ENCODE data around the gene CCDC28B. TPM values are rescaled to one million over a fixed set of nuclear protein-coding genes. Genes with fewer than 3 reads are reported as not detected.

The CCDC28B gene
- total RNA-seq, 2 donors from 2014 or later = 20.8 to 24.9 TPM

DNA sequence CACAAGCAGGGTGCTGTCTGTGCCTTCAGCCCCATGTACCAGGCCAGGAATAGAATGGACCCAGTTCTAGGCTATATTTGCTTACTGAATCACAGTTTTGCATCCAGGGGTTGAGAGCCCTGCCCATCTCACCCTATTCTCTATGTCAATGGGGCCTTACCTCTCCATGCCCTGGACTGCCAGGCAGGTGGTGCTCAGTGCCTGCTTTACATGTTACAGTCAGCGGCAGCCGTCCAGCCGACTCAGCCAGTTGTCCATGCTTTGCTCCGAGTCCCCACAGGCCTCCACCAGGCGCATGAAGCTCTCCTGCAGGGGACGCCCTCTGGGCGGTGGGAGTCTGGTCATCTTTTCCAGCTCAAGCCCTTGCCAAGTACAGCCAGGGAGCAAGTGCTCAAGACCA lies 34.4 kb downstream of the CCDC28B start:
- DNase-seq (ENCODE audit: low spot score in 2 of 2) (no peak), ATAC-seq (peak in 1 of 2 donors; percentile 12)
- Mint-ChIP-seq H3K27ac (no peak overlapping the region), H3K9me3 (no peaks in the 10 kb centered on the region), H3K36me3 (no peaks in the 10 kb centered on the region)

DNA sequence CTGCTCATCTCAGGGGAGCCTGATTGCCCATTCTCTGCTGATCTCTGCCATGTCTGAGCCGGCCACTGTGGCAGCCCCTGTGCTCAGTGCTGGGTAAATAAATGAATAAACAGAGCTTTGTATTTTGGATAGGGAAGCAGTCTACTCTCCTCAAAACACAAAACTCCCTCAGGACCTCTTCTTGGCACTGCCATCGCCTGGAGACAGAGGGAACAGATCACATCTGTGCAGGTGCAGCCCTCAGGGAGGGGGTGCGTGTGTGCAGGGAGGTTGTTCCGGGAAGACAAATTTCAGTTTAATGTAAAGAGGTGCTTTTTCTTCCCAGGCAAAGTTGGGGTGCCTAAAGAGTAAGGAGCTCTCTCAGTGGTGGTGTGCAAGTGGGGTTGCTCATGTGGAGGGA lies 38.9 kb downstream of the CCDC28B start:
- no peak for ATAC-seq
- no peak for DNase-seq (ENCODE audit: low spot score in 2 of 2)
- Mint-ChIP-seq H3K27ac (no peak overlapping the region), H3K9me3 (no peaks in the 10 kb centered on the region), H3K36me3 (no peaks in the 10 kb centered on the region)

- ATAC-seq = no peak
- Mint-ChIP-seq H3K27ac (peak overlapping the region; percentile 77 to 93), H3K36me3 (no peaks in the 10 kb centered on the region), H3K9me3 (no peaks in the 10 kb centered on the region)
- no peak for DNase-seq (ENCODE audit: low spot score in 2 of 2)
Observed at GRCh38 chr1:32239790-32240139, 39.4 kb downstream of the CCDC28B start.

GRCh38 chr1:32240140-32240951 lies 40.0 kb downstream of the CCDC28B start:
- no peaks in the 10 kb centered on the region for H3K36me3 Mint-ChIP-seq
- peak; percentile 49 to 63 for DNase-seq (ENCODE audit: low spot score in 2 of 2)
- H3K9me3 Mint-ChIP-seq = no peaks in the 10 kb centered on the region
- peak; percentile 61 to 72 for ATAC-seq
- H3K27ac Mint-ChIP-seq = peak overlapping the region; percentile 77 to 93

GRCh38 chr1:32241001-32241763 lies 40.8 kb downstream of the CCDC28B start:
- Mint-ChIP-seq H3K36me3 (no peaks in the 10 kb centered on the region), H3K27ac (peak overlapping the region in 1 of 2 donors; percentile 77), H3K9me3 (no peaks in the 10 kb centered on the region)
- peak; percentile 69 to 85 for ATAC-seq
- DNase-seq (ENCODE audit: low spot score in 2 of 2) = peak; percentile 47 to 67

- no peak for ATAC-seq
- DNase-seq (ENCODE audit: low spot score in 2 of 2) = no peak
- Mint-ChIP-seq H3K27ac (no peak overlapping the region), H3K36me3 (no peaks in the 10 kb centered on the region), H3K9me3 (no peaks in the 10 kb centered on the region)
Observed at GRCh38 chr1:32242341-32242851, 42.0 kb downstream of the CCDC28B start.

- DNase-seq (ENCODE audit: low spot score in 2 of 2) = no peak
- ATAC-seq = no peak
- Mint-ChIP-seq H3K27ac (peak within 1 kb of the TSS; percentile 80 to 90), H3K9me3 (no peaks in the 10 kb centered on the region), H3K36me3 (peaks cover 12% of the 10 kb centered on the region in 2 donors)
Observed at GRCh38 chr1:32246888-32247273, 46.5 kb downstream of the CCDC28B start, which contains the start of gene FAM167B. Gene FAM167B (plus strand): TSS chr1:32247222. CDS start chr1:32247422, 200 bp downstream.

DNA sequence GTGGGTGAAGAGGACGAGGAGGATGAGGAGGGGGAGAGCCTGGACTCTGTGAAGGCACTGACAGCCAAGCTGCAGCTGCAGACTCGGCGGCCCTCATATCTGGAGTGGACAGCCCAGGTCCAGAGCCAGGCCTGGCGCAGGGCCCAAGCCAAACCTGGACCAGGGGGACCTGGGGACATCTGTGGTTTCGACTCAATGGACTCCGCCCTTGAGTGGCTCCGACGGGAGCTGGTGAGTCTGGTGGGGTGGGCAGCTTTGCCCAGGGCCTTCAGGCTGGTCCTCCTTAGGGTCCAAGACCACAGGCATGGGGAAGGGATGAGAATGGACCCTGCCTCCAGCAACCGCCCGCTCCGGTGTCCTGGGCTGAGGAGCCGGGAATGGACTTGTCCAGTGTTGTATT lies 47.1 kb downstream of the CCDC28B start:
- Mint-ChIP-seq H3K27ac (peak overlapping the region; percentile 80 to 90), H3K36me3 (peaks cover 18% of the 10 kb centered on the region in 2 donors), H3K9me3 (no peaks in the 10 kb centered on the region)
- no peak for DNase-seq (ENCODE audit: low spot score in 2 of 2)
- no peak for ATAC-seq

DNA sequence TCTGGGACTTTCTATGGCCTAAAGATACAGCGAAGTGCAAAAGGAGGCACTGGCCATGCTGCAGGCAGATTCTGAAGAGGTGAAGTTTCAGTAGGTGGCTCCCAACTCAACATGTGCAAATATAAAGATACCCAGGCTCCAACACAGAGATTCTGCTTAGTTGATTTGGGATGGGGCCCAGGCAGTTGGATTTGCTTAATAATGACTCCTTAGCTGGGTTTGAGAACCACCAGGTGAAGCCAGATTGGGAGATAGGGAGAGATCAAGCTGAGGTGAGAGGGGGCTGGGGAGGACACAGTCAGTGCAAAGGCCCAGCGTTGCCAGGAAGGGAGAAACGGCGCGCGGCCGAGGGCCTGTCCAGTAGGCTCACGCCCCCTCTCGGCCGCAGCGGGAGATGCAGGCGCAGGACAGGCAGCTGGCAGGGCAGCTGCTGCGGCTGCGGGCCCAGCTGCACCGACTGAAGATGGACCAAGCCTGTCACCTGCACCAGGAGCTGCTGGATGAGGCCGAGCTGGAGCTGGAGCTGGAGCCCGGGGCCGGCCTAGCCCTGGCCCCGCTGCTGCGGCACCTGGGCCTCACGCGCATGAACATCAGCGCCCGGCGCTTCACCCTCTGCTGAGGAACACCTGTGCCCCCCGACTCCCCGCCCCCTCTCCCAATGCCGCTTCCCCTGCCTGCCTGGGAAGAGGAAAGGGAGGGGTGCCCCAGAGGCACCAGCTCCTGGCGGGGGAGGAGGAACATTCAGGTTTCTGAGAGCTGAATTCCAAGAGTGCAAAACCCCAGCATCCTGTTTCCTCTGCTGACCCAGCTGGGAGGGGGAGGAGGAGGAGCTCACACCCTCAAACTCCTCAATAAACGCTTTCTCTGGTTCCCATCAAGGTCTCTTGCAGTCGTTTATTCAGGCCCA lies 47.8 kb downstream of the CCDC28B start:
- ATAC-seq = peak; percentile 32 to 47
- DNase-seq (ENCODE audit: low spot score in 2 of 2) = peak; percentile 86 to 90
- peak overlapping the region; percentile 80 to 90 for H3K27ac Mint-ChIP-seq
- no peaks in the 10 kb centered on the region for H3K9me3 Mint-ChIP-seq
- H3K36me3 Mint-ChIP-seq = peaks cover 23 to 24% of the 10 kb centered on the region in 2 donors

DNA sequence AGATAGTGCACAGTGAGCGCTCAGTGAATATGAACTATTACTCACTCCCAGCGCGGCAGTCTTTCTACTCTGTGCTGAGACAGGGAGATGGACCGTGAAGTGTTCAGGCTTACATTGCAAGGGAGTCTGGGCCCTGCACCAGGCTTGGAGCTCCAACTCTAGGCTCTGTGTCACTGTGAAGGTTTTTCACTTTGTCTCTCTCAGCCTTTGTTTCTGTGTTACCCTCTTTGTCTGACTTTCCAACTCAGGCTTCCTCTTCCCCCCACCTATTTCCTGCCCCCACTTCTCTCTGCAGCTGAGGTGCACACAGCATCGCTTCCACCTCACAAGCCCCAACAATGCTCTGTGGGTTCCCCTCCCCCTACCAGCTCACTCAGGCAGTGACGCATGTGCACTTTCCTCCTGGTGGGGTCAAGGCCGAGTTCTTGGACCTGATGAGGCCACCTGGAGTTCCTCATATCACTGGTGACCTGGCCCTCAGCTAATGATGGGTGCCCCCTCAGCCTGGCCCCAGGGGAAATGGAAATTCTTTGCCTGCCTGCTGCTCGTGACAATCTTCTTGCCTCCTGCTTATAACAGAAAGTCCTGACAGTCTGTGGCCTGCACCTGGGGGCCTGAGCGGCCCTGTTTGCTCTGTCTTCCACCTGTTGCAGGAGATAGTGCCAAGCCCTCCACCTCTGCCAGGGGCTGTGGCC lies 49.6 kb downstream of the CCDC28B start:
- Mint-ChIP-seq H3K27ac (peak overlapping the region; percentile 98 to 100), H3K36me3 (peaks cover 24 to 31% of the 10 kb centered on the region in 2 donors), H3K9me3 (no peaks in the 10 kb centered on the region)
- DNase-seq (ENCODE audit: low spot score in 2 of 2) (peak; percentile 67 to 84), ATAC-seq (peak; percentile 65 to 71)

DNA sequence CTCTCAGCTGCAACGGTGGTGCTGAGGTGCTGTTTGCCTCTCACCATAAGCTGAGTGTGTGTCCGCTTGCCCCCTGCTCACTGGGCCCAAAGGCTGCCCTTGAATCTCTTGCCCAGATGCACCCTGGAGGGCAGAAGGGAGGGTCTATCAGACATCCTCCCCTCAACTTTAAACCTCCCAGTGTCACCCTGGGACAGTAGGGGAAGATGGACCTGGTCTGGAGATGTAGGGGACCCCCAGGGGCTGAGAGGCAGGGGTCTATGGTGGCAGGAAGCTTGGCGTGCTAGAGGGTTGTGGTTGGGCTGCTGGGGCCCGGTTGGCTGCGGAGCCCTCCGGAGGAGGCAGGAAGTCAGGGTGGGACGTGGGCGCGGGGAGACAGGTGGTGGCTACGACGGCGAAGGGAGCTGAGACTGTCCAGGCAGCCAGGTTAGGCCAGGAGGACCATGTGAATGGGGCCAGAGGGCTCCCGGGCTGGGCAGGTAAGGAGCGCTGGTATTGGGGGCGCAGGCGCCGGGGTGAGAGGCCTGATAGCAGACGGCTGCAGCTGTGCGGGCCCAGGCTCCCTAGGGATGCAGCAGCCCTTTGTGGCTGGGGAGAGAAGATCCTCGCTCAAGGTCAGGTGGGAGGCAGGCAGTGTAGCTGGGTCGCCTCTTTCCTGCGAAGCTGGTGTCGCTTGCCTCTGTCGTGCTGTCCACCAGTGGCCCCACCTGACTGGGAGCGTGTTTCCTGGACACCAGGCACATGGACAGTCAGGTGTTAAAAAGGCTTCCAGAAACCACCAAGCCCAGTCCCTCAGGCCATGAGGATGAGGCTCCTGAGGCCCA lies 50.7 kb downstream of the CCDC28B start, which contains the start of gene LCK:
LCK (plus strand) TSS at position 373 of the 824 bp plus-strand sequence. CDS start 23,065 bp downstream, outside the sequence.
- DNase-seq (ENCODE audit: low spot score in 2 of 2) (peak; percentile 73 to 78), ATAC-seq (peak; percentile 42 to 49)
- Mint-ChIP-seq H3K36me3 (peaks cover 24 to 37% of the 10 kb centered on the region in 2 donors), H3K9me3 (no peaks in the 10 kb centered on the region), H3K27ac (peak within 1 kb of the TSS; percentile 98 to 100)

Other genes starting within 250 kb of the CCDC28B start
- gene KHDRBS1, start 186.7 kb upstream of the CCDC28B start, total RNA-seq = 100 to 1,000 TPM; 159 to 210 TPM
- 10 to 100 TPM; 20.3 to 35.0 TPM for gene TMEM39B, start 127.7 kb upstream of the CCDC28B start, total RNA-seq
- gene KPNA6, start 92.5 kb upstream of the CCDC28B start, total RNA-seq = 100 to 1,000 TPM in 1 of 2 donors, 10 to 100 TPM in 1; 62.0 to 103 TPM
- gene TXLNA, start 20.9 kb upstream of the CCDC28B start, total RNA-seq = 10 to 100 TPM; 71.9 to 81.7 TPM
- 1 to 10 TPM; 4.6 to 7.2 TPM for gene IQCC, start 5.1 kb downstream of the CCDC28B start, total RNA-seq
- under 1 TPM in 1 of 2 donors, not detected in 1; 0.16 TPM for gene DCDC2B, start 8.5 kb downstream of the CCDC28B start, total RNA-seq
- gene TMEM234, start 21.8 kb downstream of the CCDC28B start, total RNA-seq = 10 to 100 TPM in 1 of 2 donors, 1 to 10 TPM in 1; 7.0 to 10.7 TPM
- gene EIF3I, start 21.8 kb downstream of the CCDC28B start, total RNA-seq = 100 to 1,000 TPM; 273 to 295 TPM
- gene FAM167B, start 46.6 kb downstream of the CCDC28B start, total RNA-seq = 1 to 10 TPM in 1 of 2 donors, under 1 TPM in 1; 0.66 to 1.1 TPM
- 100 to 1,000 TPM; 208 to 284 TPM for gene LCK, start 50.7 kb downstream of the CCDC28B start, total RNA-seq
- gene HDAC1, start 91.5 kb downstream of the CCDC28B start, total RNA-seq = 100 to 1,000 TPM; 185 to 200 TPM
- 10 to 100 TPM; 10.6 to 47.0 TPM for gene MARCKSL1, start 135.6 kb downstream of the CCDC28B start, total RNA-seq
- 1 to 10 TPM; 6.7 to 9.7 TPM for gene FAM229A, start 161.9 kb downstream of the CCDC28B start, total RNA-seq
- gene TSSK3, start 161.9 kb downstream of the CCDC28B start, total RNA-seq = 1 to 10 TPM; 1.2 to 1.7 TPM
- 10 to 100 TPM; 41.8 to 53.0 TPM for gene BSDC1, start 193.8 kb downstream of the CCDC28B start, total RNA-seq

Data from activated naive CD4-positive, alpha-beta T cell treated with anti-CD3 and anti-CD28 coated beads, Interleukin-2, amount 50 U/mL, for 72 hours (primary cell).